Tibial nerve (tissue), 3 donors: ENCODE results near the gene KRTAP7-1.

Experiments
- EP300 ChIP-seq, 2 donors: sonication (generic); formaldehyde crosslinking; IDR thresholded peaks; one replicate each; pipeline ENCODE4 v1.6.1; 2017; ENCODE audit warnings: antibody characterized with exemption in 2 of 2, mild to moderate bottlenecking in 1 of 2
- POLR2A ChIP-seq, 2 donors: fragments of 450-650 bp; IDR thresholded peaks; one replicate each; pipeline ENCODE4 v1.6.1; 2017; ENCODE audit warnings: antibody characterized with exemption in 2 of 2, mild to moderate bottlenecking in 2 of 2, moderate library complexity in 2 of 2

DNA sequence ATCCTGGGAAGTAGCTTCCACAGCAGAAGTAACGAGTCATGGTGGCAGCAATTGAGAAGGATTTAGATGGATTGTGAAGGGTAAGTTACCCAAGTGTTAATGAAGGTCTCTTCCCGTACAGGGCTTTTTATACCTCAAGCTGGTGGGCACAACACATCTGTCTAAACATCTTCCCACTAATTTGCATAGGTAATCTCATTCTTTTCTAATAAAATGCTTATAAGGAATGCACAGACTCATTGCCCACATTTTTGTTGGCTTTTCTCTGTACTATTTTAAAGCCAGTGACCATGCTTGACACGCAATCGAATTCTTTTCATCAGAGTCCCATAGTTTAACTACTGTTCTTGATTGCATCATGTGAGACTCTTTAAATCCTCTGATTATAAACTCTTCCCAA lies at the start of gene KRTAP7-1:
- no peak for TF ChIP-seq EP300 (IDR thresholded peaks at IDR 0.05)
- TF ChIP-seq POLR2A (IDR thresholded peaks at IDR 0.05), result no peak
